ENCODE results near the gene SF1. TPM values are rescaled to one million over a fixed set of nuclear protein-coding genes. Genes with fewer than 3 reads are reported as not detected.

SF1 gene
- total RNA-seq, 1 donor from 2014 or later = 278 TPM

GRCh38 chr11:64759131-64759721, 19.1 kb downstream of the SF1 start:
- H3K27me3 ChIP-seq = no peaks in the 10 kb centered on the region
- TF ChIP-seq CTCF (IDR thresholded peaks at IDR 0.05) (no peak), POLR2A (IDR thresholded peaks at IDR 0.05) (no peak), POLR2AphosphoS5 (IDR thresholded peaks at IDR 0.05; ENCODE audit: insufficient read depth in 1 of 2, low read depth in 1 of 2) (no peak)
- no peak for DNase-seq (ENCODE audit: extremely low spot score in 2 of 2)
- H3K36me3 ChIP-seq = peaks cover 0 to 23% of the 10 kb centered on the region in 2 donors
- H3K4me3 ChIP-seq = peak overlapping the region; percentile 19 to 36
- peak overlapping the region; percentile 58 for H3K27ac ChIP-seq
- intact Hi-C loops (cut with DNase I) = no loop called here
- H3K9me3 ChIP-seq = no peaks in the 10 kb centered on the region
- H3K4me1 ChIP-seq = peaks cover 44% of the 10 kb centered on the region

GRCh38 chr11:64758330-64759079, 19.8 kb downstream of the SF1 start:
- Histone ChIP-seq H3K27ac (no peak overlapping the region), H3K4me3 (peak overlapping the region in 1 of 2 donors; percentile 19), H3K9me3 (no peaks in the 10 kb centered on the region), H3K4me1 (peaks cover 37% of the 10 kb centered on the region), H3K27me3 (no peaks in the 10 kb centered on the region), H3K36me3 (peaks cover 0 to 16% of the 10 kb centered on the region in 2 donors)
- DNase-seq (ENCODE audit: extremely low spot score in 2 of 2) = no peak
- TF ChIP-seq CTCF (IDR thresholded peaks at IDR 0.05) (no peak), POLR2A (IDR thresholded peaks at IDR 0.05) (no peak), POLR2AphosphoS5 (IDR thresholded peaks at IDR 0.05; ENCODE audit: insufficient read depth in 1 of 2, low read depth in 1 of 2) (no peak)
- intact Hi-C loops (cut with DNase I) = no loop called here

GRCh38 chr11:64757549-64758329, 20.6 kb downstream of the SF1 start:
- no peak for DNase-seq (ENCODE audit: extremely low spot score in 2 of 2)
- TF ChIP-seq POLR2A (IDR thresholded peaks at IDR 0.05) = no peak
- no peak for TF ChIP-seq CTCF (IDR thresholded peaks at IDR 0.05)
- TF ChIP-seq POLR2AphosphoS5 (IDR thresholded peaks at IDR 0.05; ENCODE audit: insufficient read depth in 1 of 2, low read depth in 1 of 2) = no peak
- no peak overlapping the region for H3K27ac ChIP-seq

GRCh38 chr11:64755681-64756361, 22.5 kb downstream of the SF1 start:
- TF ChIP-seq POLR2A (IDR thresholded peaks at IDR 0.05) = no peak
- no peak for TF ChIP-seq POLR2AphosphoS5 (IDR thresholded peaks at IDR 0.05; ENCODE audit: insufficient read depth in 1 of 2, low read depth in 1 of 2)
- no peak for TF ChIP-seq CTCF (IDR thresholded peaks at IDR 0.05)
- no peak for DNase-seq (ENCODE audit: extremely low spot score in 2 of 2)
- no peaks in the 10 kb centered on the region for H3K9me3 ChIP-seq
- no peak overlapping the region for H3K4me3 ChIP-seq
- peaks cover 17% of the 10 kb centered on the region for H3K4me1 ChIP-seq
- intact Hi-C loops (cut with DNase I) = no loop called here
- H3K27ac ChIP-seq = no peak overlapping the region
- no peaks in the 10 kb centered on the region for H3K36me3 ChIP-seq
- H3K27me3 ChIP-seq = no peaks in the 10 kb centered on the region

More at GRCh38 chr11:64757549-64758329, 20.6 kb downstream of the SF1 start:
- Histone ChIP-seq H3K4me1 (peaks cover 29% of the 10 kb centered on the region), H3K36me3 (peaks cover 0 to 9% of the 10 kb centered on the region in 2 donors), H3K27me3 (no peaks in the 10 kb centered on the region), H3K4me3 (no peak overlapping the region), H3K9me3 (no peaks in the 10 kb centered on the region)
- intact Hi-C loops (cut with DNase I) = no loop called here

Measured in vagina (tissue), 2 donors.